Activated CD4-positive, alpha-beta T cell treated with anti-CD3 and anti-CD28 coated beads for 36 hours (primary cell): ENCODE measurements around the gene NLGN1. TPM values are rescaled to one million over a fixed set of nuclear protein-coding genes. Genes with fewer than 3 reads are reported as not detected.

Experiments
- ATAC-seq: fragments of 200-7000 bp; cut with Tn5 transposase; one replicate; pipeline ENCODE4 v1.10.0; 2021; ENCODE audit warnings: mild to moderate bottlenecking, moderate library complexity
- CTCF ChIA-PET: fragments of 350-600 bp; sonication (Branson Sonifier 250); formaldehyde crosslinking; loops from one replicate; lab custom pipeline; 2021; ENCODE audit warnings: antibody characterized with exemption; lab: Charles Lee
- POLR2A ChIA-PET: fragments of 350-600 bp; sonication (Branson Sonifier 250); formaldehyde crosslinking; loops from one replicate; lab custom pipeline; 2021; ENCODE audit warnings: antibody characterized with exemption, inconsistent platforms; lab: Charles Lee
- DNase-seq: peaks from one replicate; pipeline ENCODE4 v3.0.0-alpha.2; 2020
- H3K27ac Mint-ChIP-seq: one replicate; pipeline ENCODE4 v1.8.0; 2021; ENCODE audit warnings: mixed read lengths
- H3K27me3 Mint-ChIP-seq: one replicate; pipeline ENCODE4 v1.8.0; 2021; ENCODE audit warnings: mixed read lengths
- H3K36me3 Mint-ChIP-seq: one replicate; pipeline ENCODE4 v1.8.0; 2021; ENCODE audit warnings: low read depth, mixed read lengths
- H3K4me1 Mint-ChIP-seq: one replicate; pipeline ENCODE4 v1.8.0; 2021; ENCODE audit warnings: mixed read lengths
- H3K4me3 Mint-ChIP-seq: one replicate; pipeline ENCODE4 v1.8.0; 2021; ENCODE audit warnings: mild to moderate bottlenecking, moderate library complexity, mixed read lengths
- H3K9me3 Mint-ChIP-seq: one replicate; pipeline ENCODE4 v1.8.0; 2021; ENCODE audit warnings: low read depth, mixed read lengths
- intact Hi-C, 2 experiments: fragments of 100-400 bp; cut with DNase I in 1 of 2; cut with micrococcal nuclease in 1 of 2; formaldehyde crosslinking; loops; one replicate each; pipeline versions ENCODE4 v1.14.2 to v1.15.1; 2022 to 2024; cut with DNase I, micrococcal nuclease
- total RNA-seq, 2 experiments: library from RNA; stranded (reverse); gene quantifications; one replicate each; pipeline ENCODE4 v1.2.3, GENCODE V29; 2021

The NLGN1 gene
- total RNA-seq, 2 experiments from 2014 or later = not detected

DNA sequence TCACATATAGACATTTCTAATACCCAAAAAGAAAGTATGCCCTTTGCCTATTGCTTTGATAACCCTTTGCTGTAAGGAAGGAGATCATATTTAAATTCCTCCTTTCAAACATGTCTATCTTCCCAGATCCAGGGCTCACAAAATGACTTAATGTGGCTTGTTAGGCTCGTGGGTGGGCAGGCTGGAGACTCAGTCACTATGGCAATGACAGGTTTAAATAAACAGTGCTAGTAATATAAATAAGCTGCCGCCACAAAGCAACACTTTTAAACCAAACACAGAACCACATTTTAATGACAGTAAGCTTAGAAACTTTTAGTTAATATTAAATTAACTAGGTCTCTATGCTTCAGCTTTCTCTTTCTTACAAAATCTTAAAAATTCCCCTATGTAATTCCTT is 845.6 kb downstream of the NLGN1 start:
- Mint-ChIP-seq H3K4me1 (no peaks in the 10 kb centered on the region), H3K4me3 (no peak overlapping the region), H3K27me3 (no peaks in the 10 kb centered on the region), H3K27ac (no peak overlapping the region), H3K9me3 (no peaks in the 10 kb centered on the region), H3K36me3 (no peaks in the 10 kb centered on the region)
- intact Hi-C loops = no loop called here
- ChIA-PET POLR2A (no interaction called here), CTCF (no interaction called here)
- no peak for ATAC-seq
- DNase-seq = no peak

DNA sequence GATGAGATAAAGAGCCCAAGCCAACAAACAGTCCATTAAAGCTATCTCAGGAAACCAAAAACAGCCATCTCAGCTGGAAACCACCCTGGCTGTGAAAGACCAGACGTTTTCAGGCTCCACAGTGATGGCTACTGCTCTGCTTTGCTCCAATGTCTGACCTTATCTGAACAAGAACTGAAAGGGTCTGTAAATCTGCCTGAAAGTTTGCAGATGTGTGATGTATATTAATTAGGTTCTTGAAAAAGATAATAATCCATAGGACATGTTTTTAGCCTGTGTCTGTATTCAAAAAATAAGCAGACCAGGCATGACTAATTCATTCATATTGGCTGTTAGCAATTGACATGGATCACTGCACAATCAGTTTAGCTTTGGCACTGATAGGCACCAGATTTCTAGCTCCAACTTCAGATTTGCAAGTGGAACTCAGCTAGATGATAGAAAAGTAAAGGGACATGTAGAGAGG is 850.2 kb downstream of the NLGN1 start:
- Mint-ChIP-seq H3K4me3 (no peak overlapping the region), H3K27ac (no peak overlapping the region), H3K4me1 (no peaks in the 10 kb centered on the region), H3K36me3 (no peaks in the 10 kb centered on the region), H3K9me3 (no peaks in the 10 kb centered on the region), H3K27me3 (peaks cover 2% of the 10 kb centered on the region)
- DNase-seq (no peak), ATAC-seq (no peak)
- CTCF ChIA-PET = no interaction called here
- POLR2A ChIA-PET = no interaction called here
- intact Hi-C loops = no loop called here

DNA sequence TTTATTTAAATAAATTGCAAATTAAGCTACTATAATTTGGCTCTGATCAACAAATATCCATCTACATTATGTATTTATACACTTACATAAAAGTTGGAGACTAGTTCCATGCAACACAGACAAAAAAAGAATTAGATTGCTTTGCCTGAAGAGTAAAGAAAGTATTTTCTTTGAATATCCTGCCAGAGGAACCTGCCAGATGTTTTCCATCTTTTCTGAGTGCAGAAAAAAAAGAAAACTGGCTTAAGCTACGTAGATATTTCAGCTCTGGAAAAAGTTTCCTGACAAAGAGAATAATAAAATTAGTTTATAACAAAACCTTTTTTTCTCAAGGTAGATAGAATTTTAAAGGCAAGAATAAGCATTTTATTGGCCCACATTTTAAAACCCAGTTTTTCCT is 854.1 kb downstream of the NLGN1 start:
- Mint-ChIP-seq H3K27me3 (peaks cover 2% of the 10 kb centered on the region), H3K27ac (no peak overlapping the region), H3K9me3 (peaks cover 2% of the 10 kb centered on the region), H3K36me3 (no peaks in the 10 kb centered on the region), H3K4me1 (no peaks in the 10 kb centered on the region), H3K4me3 (no peak overlapping the region)
- ChIA-PET POLR2A (no interaction called here), CTCF (no interaction called here)
- ATAC-seq (no peak), DNase-seq (no peak)
- intact Hi-C loops = no loop called here

DNA sequence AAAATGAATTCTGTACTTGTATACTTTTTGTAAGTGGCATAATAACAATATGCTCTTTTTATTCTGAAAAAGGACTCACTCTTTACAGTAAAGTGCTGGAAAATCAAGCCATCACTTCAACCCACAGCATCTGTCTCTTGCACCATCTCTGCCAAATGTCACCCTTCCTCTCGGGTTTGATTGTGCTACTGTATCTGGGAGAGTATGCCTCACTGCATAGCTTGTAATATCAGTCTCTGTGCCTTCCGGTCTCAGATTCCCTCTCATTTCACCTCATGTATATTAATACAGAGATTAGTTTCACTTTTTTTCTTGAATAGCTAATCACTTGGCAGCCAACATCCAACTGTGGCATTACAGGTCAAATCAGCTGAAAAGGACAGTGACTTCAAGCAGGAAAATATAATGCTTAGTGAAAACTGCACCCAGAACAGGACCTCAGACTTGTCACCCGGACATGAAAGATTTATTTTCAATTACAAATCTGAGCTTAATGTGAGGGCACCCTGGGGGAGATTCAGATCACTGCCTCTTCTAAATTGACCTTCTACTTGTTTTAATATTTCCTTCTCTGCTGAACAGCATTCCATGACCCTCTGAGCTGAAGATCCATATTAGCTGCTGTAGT is 855.8 kb downstream of the NLGN1 start:
- ChIA-PET CTCF (interaction anchor here (0.6 kb wide), 1 partner anchor 13 kb away, joined by 3 read pairs; no protein-coding TSS in a partner anchor), POLR2A (no interaction called here)
- Mint-ChIP-seq H3K4me1 (no peaks in the 10 kb centered on the region), H3K27ac (no peak overlapping the region), H3K36me3 (no peaks in the 10 kb centered on the region), H3K27me3 (peaks cover 2% of the 10 kb centered on the region), H3K4me3 (no peak overlapping the region), H3K9me3 (peaks cover 2% of the 10 kb centered on the region)
- DNase-seq (no peak), ATAC-seq (no peak)
- intact Hi-C loops = no loop called here

DNA sequence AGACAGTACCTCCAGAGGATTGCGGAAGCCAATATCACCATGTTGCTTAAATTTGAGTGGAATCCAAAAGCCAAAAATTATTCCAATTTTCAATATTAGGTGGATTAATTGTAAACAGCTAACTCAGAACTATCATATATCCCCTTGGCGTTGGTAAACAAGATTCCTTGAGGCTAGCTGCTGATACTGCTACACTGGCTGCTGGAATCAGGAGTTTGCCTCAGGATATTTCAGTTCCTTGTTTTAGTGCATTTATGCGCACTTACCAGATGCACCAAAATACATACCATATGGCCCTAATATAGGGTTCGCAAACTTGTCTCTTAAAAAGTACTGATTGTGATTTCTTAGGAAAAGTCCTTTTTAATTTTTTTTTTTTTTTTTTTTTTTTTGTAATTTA is 856.4 kb downstream of the NLGN1 start:
- Mint-ChIP-seq H3K27ac (no peak overlapping the region), H3K4me1 (no peaks in the 10 kb centered on the region), H3K36me3 (no peaks in the 10 kb centered on the region), H3K27me3 (peaks cover 2% of the 10 kb centered on the region), H3K9me3 (peaks cover 2% of the 10 kb centered on the region), H3K4me3 (no peak overlapping the region)
- ChIA-PET POLR2A (no interaction called here), CTCF (no interaction called here)
- DNase-seq (no peak), ATAC-seq (no peak)
- intact Hi-C loops = no loop called here

DNA sequence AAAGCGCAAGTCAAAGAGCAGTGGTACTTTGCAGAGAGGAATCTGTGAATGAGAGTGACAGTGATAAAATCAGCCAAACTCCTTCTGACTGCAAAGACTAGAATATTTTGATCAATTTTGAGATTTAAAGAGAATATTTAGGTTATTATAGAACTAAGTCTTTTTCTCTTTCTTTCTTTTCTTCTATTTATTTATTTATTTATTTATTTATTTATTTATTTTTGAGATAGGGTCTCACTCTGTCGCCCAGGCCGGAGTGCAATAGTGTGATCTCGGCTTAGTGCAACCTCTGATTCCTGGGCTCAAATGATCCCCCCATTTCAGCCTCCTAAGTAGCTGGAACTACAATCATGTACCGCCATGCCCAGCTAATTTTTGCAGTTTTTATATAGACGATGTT is 857.9 kb downstream of the NLGN1 start:
- no peak for ATAC-seq
- POLR2A ChIA-PET = no interaction called here
- H3K4me1 Mint-ChIP-seq = no peaks in the 10 kb centered on the region
- CTCF ChIA-PET = no interaction called here
- peaks cover 2% of the 10 kb centered on the region for H3K9me3 Mint-ChIP-seq
- no peak overlapping the region for H3K4me3 Mint-ChIP-seq
- no peaks in the 10 kb centered on the region for H3K36me3 Mint-ChIP-seq
- no peaks in the 10 kb centered on the region for H3K27me3 Mint-ChIP-seq
- no peak for DNase-seq
- intact Hi-C loops = no loop called here
- H3K27ac Mint-ChIP-seq = no peak overlapping the region

DNA sequence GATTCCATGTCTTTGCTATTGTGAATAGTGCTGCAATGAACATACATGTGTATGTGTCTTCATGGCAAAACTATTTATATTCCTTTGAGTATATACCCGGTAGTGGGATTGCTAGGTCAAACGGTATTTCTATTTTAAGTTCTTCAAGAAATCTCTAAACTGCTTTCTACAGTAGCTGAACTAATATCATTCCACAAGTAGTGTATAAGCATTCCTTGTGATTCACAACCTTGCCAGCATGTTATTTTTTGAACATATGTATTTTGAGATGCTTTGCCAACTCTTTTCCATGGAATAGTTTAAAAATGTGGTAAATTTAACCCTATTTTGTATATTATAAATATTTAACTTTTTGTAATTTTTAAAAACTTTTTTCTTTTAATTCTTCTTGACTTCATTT is 868.9 kb downstream of the NLGN1 start:
- H3K27me3 Mint-ChIP-seq = no peaks in the 10 kb centered on the region
- no peak for DNase-seq
- ChIA-PET CTCF (no interaction called here), POLR2A (no interaction called here)
- no peaks in the 10 kb centered on the region for H3K4me1 Mint-ChIP-seq
- H3K9me3 Mint-ChIP-seq = no peaks in the 10 kb centered on the region
- no peak overlapping the region for H3K27ac Mint-ChIP-seq
- intact Hi-C loops = no loop called here
- H3K36me3 Mint-ChIP-seq = no peaks in the 10 kb centered on the region
- no peak for ATAC-seq
- no peak overlapping the region for H3K4me3 Mint-ChIP-seq

DNA sequence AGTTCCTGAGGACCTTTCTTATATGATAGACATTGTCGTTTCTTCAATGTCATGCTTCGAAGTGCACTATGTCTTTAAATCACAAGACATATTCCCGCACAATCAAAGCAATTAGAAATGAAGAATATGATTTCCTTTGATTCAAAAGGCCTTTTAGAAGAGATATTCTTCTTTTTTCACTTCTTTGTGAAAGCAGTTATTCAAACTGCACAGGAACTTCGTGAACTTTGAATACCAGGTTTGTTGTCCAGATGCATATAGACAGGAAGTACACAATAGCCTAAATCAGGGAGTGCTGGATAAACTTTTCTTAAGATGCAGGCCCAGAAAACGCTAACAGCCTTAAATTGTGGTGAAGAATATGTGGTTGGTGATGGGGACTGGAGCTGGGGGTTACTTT is 870.5 kb downstream of the NLGN1 start:
- Mint-ChIP-seq H3K27me3 (no peaks in the 10 kb centered on the region), H3K27ac (no peak overlapping the region), H3K9me3 (no peaks in the 10 kb centered on the region), H3K4me1 (no peaks in the 10 kb centered on the region), H3K36me3 (no peaks in the 10 kb centered on the region), H3K4me3 (no peak overlapping the region)
- DNase-seq (no peak), ATAC-seq (no peak)
- ChIA-PET CTCF (no interaction called here), POLR2A (no interaction called here)
- intact Hi-C loops = no loop called here

DNA sequence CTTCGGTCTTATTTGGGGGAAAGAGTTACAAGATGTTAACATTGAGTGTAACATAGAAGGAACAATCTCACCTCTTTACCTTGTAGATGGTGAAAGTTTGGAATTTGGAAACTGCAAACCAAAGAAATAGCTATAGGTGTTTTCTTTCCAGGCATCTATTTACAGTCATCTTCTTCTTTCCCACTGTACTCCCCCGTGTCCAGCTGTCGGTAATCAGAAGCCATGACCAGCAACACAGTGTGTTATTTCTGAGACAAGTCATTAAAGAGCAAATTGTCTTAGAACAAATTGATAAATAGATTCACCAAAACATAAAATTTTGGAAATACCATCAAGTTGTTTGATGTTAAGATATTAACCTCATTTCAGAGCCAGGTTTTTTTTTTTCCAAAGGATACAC is 871.0 kb downstream of the NLGN1 start:
- intact Hi-C loops = no loop called here
- Mint-ChIP-seq H3K9me3 (no peaks in the 10 kb centered on the region), H3K4me1 (no peaks in the 10 kb centered on the region), H3K27me3 (no peaks in the 10 kb centered on the region), H3K4me3 (no peak overlapping the region), H3K36me3 (no peaks in the 10 kb centered on the region), H3K27ac (no peak overlapping the region)
- DNase-seq (no peak), ATAC-seq (no peak)
- ChIA-PET POLR2A (no interaction called here), CTCF (no interaction called here)

DNA sequence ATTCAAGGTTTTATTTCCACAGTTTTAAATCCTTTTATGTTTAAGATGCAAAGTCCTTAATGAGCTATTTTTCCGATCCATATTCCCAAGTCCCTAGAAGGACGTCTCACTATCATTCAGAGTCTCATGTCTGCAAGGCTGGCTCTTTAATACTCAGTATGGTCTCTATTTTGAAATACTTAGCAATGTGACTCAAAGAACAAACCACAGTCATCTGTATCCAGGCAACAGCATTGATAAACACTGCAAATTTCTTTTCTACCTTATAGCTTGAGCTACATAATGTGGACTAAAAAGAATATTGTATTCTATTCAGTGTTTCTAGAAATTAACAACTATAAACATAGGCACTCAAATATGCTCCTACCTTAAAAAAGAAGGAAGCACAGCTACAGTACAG is 873.3 kb downstream of the NLGN1 start:
- H3K27ac Mint-ChIP-seq = no peak overlapping the region
- no peaks in the 10 kb centered on the region for H3K4me1 Mint-ChIP-seq
- H3K27me3 Mint-ChIP-seq = no peaks in the 10 kb centered on the region
- H3K4me3 Mint-ChIP-seq = no peak overlapping the region
- POLR2A ChIA-PET = no interaction called here
- no peaks in the 10 kb centered on the region for H3K9me3 Mint-ChIP-seq
- H3K36me3 Mint-ChIP-seq = no peaks in the 10 kb centered on the region
- intact Hi-C loops = no loop called here
- ATAC-seq (no peak), DNase-seq (no peak)
- CTCF ChIA-PET = no interaction called here

DNA sequence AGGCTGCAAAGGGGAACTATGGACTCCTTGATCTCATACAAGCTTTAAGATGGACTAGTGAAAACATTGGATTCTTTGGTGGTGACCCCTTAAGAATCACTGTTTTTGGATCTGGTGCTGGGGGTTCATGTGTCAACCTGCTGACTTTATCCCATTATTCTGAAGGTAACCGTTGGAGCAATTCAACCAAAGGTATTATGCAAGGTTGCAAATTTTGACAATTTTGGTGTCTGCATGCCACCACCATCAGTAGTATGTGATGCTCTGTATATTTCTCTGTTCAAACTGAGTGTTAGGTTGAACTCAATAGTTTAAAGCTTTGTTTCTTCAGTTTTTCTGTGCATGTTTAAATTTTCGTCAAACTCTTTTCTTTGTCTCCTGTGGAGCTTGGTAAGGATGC is 877.8 kb downstream of the NLGN1 start:
- H3K9me3 Mint-ChIP-seq = no peaks in the 10 kb centered on the region
- no peak overlapping the region for H3K4me3 Mint-ChIP-seq
- CTCF ChIA-PET = interaction anchor here (0.9 kb wide), 1 partner anchor 34 kb away, joined by 3 read pairs; no protein-coding TSS in a partner anchor
- H3K4me1 Mint-ChIP-seq = no peaks in the 10 kb centered on the region
- intact Hi-C loops = no loop called here
- no peaks in the 10 kb centered on the region for H3K27me3 Mint-ChIP-seq
- DNase-seq (no peak), ATAC-seq (no peak)
- no peaks in the 10 kb centered on the region for H3K36me3 Mint-ChIP-seq
- no peak overlapping the region for H3K27ac Mint-ChIP-seq
- POLR2A ChIA-PET = no interaction called here

DNA sequence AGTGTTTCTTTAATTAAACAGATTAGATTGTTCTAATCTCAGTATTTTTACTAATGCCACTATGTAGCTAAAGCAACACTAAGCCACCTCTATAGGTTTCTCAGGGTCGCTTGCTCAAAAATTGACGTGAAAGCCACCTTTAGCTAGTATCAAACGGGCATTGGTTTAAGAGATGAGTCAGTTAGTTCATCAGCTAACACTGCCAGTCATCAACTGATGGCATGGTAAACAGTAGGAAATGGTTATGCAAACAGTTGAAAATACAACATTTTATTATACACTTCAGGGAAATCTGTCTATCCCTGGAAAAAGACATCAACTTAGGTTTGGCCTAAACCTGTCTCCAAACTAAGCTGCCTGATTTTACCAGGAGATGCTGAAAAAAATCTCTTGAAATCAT is 879.3 kb downstream of the NLGN1 start:
- no peaks in the 10 kb centered on the region for H3K27me3 Mint-ChIP-seq
- DNase-seq = no peak
- POLR2A ChIA-PET = no interaction called here
- H3K27ac Mint-ChIP-seq = no peak overlapping the region
- no peaks in the 10 kb centered on the region for H3K36me3 Mint-ChIP-seq
- no peaks in the 10 kb centered on the region for H3K4me1 Mint-ChIP-seq
- CTCF ChIA-PET = no interaction called here
- intact Hi-C loops = no loop called here
- H3K4me3 Mint-ChIP-seq = no peak overlapping the region
- no peak for ATAC-seq
- no peaks in the 10 kb centered on the region for H3K9me3 Mint-ChIP-seq
